ENCODE results near the gene IL1B.

DNA sequence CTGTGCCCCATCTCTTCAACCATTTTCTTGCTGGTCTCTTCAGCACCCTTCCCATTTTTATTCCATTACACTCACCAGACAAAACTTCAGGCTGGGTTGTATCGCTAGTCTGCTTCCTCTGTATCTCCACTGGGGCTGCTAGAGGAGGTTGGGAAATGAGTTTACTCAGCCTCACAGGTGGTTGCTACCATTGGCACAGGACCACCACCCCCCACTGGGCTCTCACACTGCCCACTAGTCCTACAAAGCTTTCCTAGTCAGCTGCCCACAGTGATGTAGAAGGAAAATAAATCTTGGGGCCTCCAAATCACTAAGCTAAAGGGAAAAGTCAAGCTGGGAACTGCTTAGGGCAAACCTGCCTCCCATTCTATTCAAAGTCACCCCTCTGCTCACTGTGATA lies 12.3 kb upstream of the IL1B start:
- no peak for TF ChIP-seq EZH2phosphoT487 (IDR thresholded peaks at IDR 0.05; ENCODE audit: insufficient read depth, low read depth)
- no peak for TF ChIP-seq EZH2 (IDR thresholded peaks at IDR 0.05; ENCODE audit: insufficient read depth, poor library complexity, severe bottlenecking)

All from GM23248 (cell line).